Muscle of arm (tissue), 14 donors: ENCODE data around the gene HS1BP3. TPM values are rescaled to one million over a fixed set of nuclear protein-coding genes. Genes with fewer than 3 reads are reported as not detected.
A peak's percentile ranks its signal among the peaks of the same experiment; 100 is the strongest.

ENCODE experiments used
- DNase-seq: peaks from one replicate; pipeline ENCODE4 v3.0.0-alpha.2; 2013
- long read RNA-seq, 11 donors: transcript quantifications; one replicate each; lab custom pipeline, GENCODE V29; 2026
- polyA plus RNA-seq, 12 donors: library from polyadenylated mRNA; unstranded; fragments of 120-200 nt; gene quantifications; one replicate each; pipeline ENCODE4 v1.2.1, GENCODE V29; 2013; ENCODE audit not compliant: insufficient read length in 12 of 12

The HS1BP3 gene
- 10 to 100 TPM in 3 of 12 donors, 1 to 10 TPM in 8, not detected in 1; 6.0 to 20.7 (median 8.5) TPM for polyA plus RNA-seq
- long read RNA-seq, donor 1, full-length matches to known transcripts = 17 of 17 reads
- long read RNA-seq, donor 1, partial matches to known transcripts = 0 of 17 reads
- long read RNA-seq, donor 1, other reads (novel, unspliced or antisense) = 0 of 17 reads
- long read RNA-seq, donor 2, partial matches to known transcripts = 0 of 4 reads
- long read RNA-seq, donor 2, other reads (novel, unspliced or antisense) = 0 of 4 reads
- long read RNA-seq, donor 3, partial matches to known transcripts = 0 of 4 reads
- long read RNA-seq, donor 3, other reads (novel, unspliced or antisense) = 0 of 4 reads
- long read RNA-seq, donor 4, partial matches to known transcripts = 0 of 1 reads
- long read RNA-seq, donor 4, other reads (novel, unspliced or antisense) = 0 of 1 reads
- long read RNA-seq, donor 5, partial matches to known transcripts = 0 of 4 reads
- long read RNA-seq, donor 5, other reads (novel, unspliced or antisense) = 0 of 4 reads
- long read RNA-seq, donor 6, partial matches to known transcripts = 0 of 2 reads
- long read RNA-seq, donor 6, other reads (novel, unspliced or antisense) = 0 of 2 reads
- long read RNA-seq, donor 7, partial matches to known transcripts = 0 of 1 reads
- long read RNA-seq, donor 7, other reads (novel, unspliced or antisense) = 0 of 1 reads
- long read RNA-seq, donor 8, partial matches to known transcripts = 0 of 1 reads
- long read RNA-seq, donor 8, other reads (novel, unspliced or antisense) = 0 of 1 reads
- long read RNA-seq, donor 9, partial matches to known transcripts = 0 of 3 reads
- long read RNA-seq, donor 9, other reads (novel, unspliced or antisense) = 0 of 3 reads
- long read RNA-seq, donor 10, full-length matches to known transcripts = 4 of 4 reads
- long read RNA-seq, donor 10, partial matches to known transcripts = 0 of 4 reads
- long read RNA-seq, donor 10, other reads (novel, unspliced or antisense) = 0 of 4 reads
- long read RNA-seq, donor 11, full-length matches to known transcripts = 5 of 5 reads
- long read RNA-seq, donor 11, partial matches to known transcripts = 0 of 5 reads
- long read RNA-seq, donor 11, other reads (novel, unspliced or antisense) = 0 of 5 reads

DNA sequence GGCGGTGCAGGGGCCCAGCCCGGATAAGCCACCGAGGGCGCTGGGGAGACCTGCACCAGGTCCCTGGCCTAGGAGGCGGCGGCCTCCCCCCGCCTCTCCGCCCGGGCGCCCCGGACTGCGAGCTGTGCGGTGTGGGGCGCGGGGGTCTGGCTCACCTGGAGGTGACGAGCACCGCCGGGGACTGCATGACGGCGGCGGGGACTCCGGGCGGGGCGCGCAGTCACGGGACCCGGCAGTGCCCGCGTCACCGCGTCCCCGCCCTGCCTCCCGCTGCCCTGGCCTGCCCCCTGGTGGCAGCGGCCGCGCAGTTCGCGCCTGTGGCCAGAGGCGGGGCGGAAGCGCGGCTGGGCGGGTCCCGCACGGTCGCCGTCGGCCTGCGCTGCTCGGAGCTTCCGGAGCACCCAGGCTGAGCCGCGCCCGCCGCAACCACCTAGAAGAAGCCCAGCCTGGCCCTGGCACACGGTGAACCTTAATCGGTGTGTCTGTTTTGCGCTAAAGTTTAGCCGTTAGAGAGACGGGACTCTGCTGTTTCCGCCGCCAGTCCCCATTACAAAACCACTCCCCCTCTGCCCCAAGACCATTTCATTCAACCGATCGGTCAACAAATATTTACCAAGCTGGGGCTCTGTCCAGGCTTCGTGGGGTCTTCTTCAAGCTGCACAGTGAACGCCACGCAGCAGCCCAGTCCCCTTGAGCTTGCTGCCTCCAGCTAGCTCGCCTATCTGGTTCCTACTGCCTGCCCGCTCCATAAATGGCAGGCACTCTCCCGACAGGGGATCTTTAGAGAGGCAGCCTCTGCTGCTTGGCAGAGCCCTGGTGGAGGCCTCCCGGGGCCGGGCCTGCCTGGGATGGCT lies at the start of gene HS1BP3:
Gene HS1BP3 (minus strand): TSS at position 222 of the 854 bp plus-strand sequence. CDS start 35 bp downstream, at position 187.
- peak; percentile 86 for DNase-seq

GRCh38 chr2:20698916-20699613 lies 48.2 kb upstream of the HS1BP3 start:
- DNase-seq = no peak

GRCh38 chr2:20697322-20697934 lies 46.5 kb upstream of the HS1BP3 start:
- no peak for DNase-seq

GRCh38 chr2:20696366-20696765 lies 45.5 kb upstream of the HS1BP3 start:
- DNase-seq = no peak

DNA sequence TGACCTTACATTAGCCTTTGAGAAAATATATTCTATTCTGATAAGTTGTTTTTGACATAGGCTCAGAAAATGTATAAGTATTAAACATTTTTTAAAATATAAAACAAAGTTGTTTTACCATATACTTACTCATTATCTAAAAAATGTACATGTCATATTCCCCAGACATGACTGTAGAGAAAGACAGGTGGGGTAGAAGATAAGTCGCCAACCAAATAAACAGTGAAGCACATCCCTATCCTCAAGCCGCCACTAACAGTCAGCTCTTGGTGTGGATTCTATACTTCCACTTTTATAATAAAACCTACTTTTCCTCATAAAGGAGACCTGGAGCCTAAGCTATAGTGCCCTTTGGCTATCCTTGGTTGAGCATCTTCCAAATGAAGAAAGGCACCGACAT lies 42.4 kb upstream of the HS1BP3 start:
- no peak for DNase-seq

- no peak for DNase-seq
Observed at GRCh38 chr2:20692081-20692480, 41.2 kb upstream of the HS1BP3 start.

- DNase-seq = no peak
Observed at GRCh38 chr2:20691076-20691734, 40.3 kb upstream of the HS1BP3 start.

DNA sequence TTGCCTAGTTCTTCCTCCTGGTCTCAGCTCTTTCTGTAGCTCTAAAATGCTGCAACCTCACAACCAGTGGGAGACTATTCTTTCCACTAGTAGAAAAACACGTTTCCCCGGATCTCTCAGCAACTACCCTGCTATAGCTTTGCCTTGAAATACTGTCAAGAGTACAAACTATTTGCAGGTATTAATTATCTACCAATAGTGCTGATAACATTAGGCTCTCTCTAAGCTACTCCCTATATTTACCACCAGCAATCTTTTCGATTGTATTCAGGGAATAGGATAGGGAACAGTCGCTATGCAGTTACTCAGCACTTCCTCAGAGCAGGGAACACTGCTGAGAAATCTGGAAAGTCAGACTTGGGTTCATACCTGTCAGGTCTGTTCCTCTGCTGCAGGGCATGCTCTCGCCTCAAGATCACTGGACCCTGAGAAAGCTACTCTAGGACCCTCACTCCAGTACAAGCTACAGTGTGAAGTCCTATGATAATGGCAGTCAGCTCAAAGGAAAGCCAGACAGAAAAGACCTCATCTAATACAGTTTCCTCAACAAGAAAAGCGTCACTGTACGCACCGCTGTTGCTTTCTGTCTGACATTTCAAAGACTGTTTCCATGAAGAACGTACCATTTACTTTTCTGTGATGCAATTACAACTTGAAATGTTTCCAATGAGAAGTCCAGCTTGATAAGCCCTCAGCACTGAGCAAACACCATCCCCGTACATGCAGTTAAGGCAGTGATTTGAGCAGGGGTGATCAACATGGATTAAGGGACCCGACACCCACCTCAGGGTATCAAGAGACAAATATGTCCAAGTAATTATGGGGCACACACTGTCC lies 38.7 kb upstream of the HS1BP3 start:
- no peak for DNase-seq

GRCh38 chr2:20687260-20687832 lies 36.4 kb upstream of the HS1BP3 start:
- DNase-seq = no peak

DNA sequence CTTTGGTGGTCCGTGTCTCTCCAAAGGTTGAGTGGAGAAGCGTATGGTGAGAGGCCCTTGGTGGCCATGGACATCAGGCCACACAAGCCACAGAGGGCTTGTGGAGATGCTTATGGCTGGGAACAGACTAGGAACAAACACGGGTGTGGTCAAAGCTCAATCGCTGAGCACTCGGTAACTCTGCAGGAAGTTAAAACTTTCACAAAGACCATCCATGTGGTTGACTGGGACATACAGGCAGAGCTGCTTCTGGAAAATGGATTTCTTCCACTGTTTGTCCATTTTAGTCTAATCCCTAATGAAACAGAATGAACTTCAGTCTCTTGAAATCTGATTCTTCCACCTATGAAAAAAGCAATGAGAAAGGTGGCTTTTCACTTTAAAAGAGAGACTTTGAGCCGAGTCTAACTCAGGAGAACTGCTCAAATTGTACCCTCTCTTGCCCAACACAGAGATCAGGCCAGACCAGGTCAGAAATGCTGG lies 33.7 kb upstream of the HS1BP3 start:
- no peak for DNase-seq

DNA sequence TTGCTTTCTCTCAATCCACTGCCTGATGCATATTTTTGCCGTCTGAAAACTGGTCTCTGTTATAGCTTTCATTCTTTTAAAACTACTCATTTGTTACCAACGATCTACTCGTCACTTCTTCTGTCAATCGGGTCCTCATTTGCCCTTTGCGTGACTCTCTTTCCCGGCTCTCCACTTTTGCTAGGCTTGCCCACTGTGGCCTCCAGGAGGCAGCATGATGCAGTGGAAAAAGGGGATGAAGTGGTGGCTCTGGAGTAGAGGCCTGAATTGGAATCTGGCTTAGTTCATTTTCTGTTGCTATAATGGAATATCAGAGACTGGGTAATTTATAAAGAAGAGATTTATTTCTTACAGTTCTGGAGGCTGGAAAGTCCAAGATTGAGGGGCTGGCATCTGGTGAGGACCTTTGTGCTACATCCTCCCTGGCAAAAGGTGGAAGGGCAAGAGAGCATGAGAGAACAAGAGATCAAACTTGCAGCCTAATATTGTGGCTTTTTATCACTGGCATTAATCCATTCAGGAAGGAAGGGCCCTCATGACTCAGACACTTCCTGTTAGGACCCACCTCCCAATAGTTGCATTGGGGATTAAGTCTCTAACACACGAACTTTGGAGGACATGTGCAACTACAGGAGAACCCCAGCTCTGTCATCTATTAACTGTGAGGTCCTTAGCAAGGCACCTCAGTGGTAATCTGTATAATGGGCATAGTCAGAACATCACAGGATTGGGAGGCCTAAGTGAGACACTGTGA lies 31.4 kb upstream of the HS1BP3 start:
- DNase-seq = no peak

DNA sequence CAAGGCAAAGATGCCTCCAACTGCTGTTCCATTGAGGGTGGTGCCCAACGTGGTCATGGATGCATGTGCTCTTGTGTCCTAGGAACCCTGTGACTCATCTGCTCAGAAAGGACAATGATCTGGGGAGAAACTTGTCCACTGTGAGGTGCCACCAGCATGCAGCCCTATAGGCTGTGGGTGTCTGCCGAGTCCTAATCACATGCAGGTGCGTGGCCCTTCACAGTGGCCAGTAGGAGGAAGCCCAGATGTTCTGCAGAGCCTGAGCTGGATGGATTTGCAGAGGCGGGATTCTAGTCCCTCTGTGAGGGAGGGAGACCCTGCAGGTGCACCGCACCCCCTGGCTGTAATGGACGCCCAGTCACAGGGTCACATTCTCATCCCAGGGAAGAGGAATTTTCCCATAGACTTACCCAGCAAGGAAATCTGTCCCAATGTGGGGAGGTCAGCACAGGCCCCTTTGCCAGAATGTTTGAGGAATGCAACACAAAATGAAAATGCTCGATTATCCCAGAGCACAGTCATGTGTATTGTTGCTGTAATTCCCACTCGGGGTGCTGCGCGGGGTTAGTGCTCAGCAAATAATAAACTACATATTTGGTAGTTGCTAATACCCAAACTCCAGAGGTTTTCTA lies 30.0 kb upstream of the HS1BP3 start:
- no peak for DNase-seq

DNA sequence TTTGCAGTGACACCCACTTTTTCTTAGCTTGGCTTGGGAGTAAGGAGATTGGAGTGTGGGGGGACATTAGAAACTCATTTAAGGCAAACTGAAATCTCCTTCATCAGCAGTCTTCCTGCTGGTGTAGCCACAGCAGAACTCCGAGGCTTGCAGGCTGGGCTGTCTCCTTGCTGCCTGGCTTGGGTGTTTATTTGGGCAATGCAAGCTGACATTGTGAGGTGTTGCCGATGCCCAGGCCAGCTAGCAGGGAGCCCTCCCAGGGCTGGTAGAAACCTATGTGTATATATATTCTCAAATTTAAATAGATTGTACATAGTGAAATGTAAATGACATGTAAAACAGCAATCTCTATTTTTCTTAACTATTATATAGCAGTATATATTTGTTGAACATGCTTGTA lies 27.9 kb upstream of the HS1BP3 start:
- DNase-seq = no peak

GRCh38 chr2:20678086-20678395 lies 27.1 kb upstream of the HS1BP3 start:
- peak; percentile 53 for DNase-seq

GRCh38 chr2:20677301-20678085 lies 26.6 kb upstream of the HS1BP3 start:
- DNase-seq = no peak
